Endothelial cell of hepatic sinusoid (primary cell): ENCODE data around the gene C2orf92.

ENCODE experiments used
- in situ Hi-C: cut with HindIII; loops from 2 replicates; pipeline ENCODE4 v1.10.0; 2017; ENCODE audit warnings: low sequenced_read_pairs

C2orf92 gene

DNA sequence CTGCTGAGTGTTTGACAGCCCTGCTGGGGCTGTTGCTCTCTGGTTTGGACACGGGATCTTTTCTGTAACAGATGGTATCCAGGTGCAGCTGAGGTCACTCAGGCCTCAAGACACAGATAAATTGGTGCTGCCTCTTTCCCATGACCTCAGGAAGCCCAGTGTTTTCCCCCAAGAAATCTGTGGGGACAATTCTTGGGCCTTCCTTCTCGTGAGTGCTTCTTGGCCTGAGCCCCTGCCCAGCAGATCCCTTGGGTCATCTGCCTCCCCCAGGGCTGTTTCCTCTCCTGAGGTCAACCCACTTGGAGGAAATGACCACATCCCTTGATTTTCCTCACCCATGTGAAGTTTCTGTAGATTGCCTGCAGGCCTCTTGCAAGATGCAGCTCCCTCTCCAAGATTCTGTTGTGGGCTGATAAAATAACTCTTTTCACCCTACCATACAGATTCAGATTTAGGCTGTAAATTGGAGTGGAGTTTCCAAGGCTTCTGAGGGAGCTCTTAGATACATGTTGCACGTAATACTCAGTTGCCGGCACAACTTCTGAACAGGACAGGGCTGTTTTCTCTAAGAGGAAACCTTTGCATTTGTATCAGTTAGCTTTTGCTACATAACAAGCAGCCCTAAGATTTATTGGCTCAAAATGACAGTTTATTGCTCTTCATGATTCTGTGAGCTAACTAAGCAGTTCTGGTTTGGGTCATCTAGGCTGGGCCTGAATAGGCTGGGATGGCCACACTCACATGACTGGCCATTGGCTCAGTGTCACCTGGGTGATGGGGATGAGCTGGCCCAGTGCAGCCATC is 57.0 kb downstream of the C2orf92 start:
- in situ Hi-C loops = no loop called here

GRCh38 chr2:97727296-97727695 is 57.8 kb downstream of the C2orf92 start:
- in situ Hi-C loops = no loop called here

DNA sequence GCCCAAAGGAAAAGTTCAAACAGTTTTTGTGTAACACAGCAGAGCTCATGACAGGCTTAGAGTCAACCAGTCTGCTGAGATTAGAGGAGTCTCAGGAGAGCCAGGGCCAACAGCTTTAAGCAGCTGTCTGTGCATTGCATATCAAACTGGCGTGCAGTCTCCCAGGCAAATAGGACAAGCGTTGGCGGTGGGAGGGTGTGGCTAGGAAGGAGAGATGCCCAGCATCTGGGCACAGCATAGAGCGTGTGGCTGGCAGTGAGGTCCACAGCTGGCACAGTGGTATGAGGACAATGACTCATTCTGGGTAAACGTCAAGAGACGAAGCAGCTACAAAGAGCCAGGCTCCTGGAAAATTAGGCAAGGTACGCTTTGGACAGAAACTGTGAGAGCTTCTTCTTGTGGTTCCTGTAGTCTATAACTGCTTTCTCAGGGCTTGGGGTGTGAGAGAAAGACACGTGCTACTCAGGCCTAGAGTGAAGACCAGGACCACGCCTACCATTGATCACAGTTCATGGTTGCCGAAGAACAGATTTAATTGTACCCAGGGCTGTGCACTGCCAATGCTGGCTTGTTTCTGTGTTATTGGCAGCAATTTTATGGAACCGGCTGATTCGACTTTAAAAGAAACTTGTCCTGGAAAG is 58.7 kb downstream of the C2orf92 start:
- in situ Hi-C loops = no loop called here

GRCh38 chr2:97730245-97730644 is 60.7 kb downstream of the C2orf92 start:
- in situ Hi-C loops = no loop called here

- in situ Hi-C loops = no loop called here
These were observed 61.9 kb downstream of the C2orf92 start for GRCh38 chr2:97731274-97732020.

GRCh38 chr2:97732436-97733340 is 63.2 kb downstream of the C2orf92 start:
- in situ Hi-C loops = no loop called here

GRCh38 chr2:97733341-97734035 is 64.0 kb downstream of the C2orf92 start:
- in situ Hi-C loops = no loop called here

GRCh38 chr2:97734061-97735051 is 64.8 kb downstream of the C2orf92 start:
- in situ Hi-C loops = no loop called here

- in situ Hi-C loops = no loop called here
These were observed 65.6 kb downstream of the C2orf92 start for GRCh38 chr2:97735161-97735561.

DNA sequence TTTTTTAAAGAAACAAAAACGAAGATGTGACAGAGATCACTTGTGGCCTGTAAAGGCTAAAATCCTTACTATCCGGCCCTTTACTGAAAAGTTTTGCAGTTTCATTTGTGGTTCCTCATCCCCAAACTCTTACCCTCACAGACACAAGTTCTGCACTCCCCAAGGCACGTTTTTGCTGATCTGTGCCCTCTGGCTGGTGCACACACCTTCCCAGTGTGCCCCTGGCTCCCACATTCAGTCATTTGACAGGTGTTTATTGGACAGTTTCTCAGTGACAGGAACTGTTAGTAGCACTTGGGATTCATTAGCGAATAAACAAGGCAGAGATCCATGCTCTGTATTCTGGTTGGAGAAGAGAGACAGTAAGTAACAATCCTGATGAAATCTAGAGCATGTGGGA is 66.7 kb downstream of the C2orf92 start:
- in situ Hi-C loops = no loop called here

DNA sequence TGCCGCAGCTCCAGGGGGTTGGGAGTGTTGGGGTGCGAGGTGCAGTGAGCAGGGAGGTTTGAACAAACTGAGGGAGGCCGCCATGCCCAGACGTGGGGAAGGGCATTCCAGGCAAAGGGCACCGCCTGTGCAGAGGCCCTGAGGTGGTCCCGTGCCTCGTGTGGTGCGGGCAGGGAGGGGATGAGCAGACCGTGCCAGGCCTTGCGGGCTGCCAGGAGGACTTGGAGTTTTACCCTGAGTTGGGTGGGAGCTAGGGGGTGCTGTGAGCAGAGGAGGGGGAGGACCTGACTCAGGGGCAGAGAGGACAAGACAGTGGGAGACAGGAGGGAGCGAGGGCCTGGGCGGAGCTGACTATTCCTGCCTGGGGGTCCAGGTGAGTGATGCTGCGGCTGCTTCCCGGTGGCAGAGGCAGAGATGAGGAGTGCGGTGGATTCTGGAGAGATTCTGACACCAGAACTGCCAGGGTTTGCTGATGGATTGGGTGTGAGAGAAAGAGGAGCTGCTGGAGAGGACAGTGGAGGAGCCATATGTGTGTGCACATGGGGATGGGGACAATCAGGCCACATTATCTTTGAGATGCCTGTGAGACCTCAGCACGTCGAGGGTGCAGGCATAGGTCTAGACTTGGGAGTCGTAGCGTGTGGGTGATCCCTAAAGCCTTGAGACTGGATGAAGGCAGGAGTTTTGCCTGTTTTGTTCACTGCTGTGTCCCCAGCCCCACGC is 67.3 kb downstream of the C2orf92 start:
- in situ Hi-C loops = no loop called here

GRCh38 chr2:97737421-97738178 is 68.1 kb downstream of the C2orf92 start:
- in situ Hi-C loops = no loop called here

DNA sequence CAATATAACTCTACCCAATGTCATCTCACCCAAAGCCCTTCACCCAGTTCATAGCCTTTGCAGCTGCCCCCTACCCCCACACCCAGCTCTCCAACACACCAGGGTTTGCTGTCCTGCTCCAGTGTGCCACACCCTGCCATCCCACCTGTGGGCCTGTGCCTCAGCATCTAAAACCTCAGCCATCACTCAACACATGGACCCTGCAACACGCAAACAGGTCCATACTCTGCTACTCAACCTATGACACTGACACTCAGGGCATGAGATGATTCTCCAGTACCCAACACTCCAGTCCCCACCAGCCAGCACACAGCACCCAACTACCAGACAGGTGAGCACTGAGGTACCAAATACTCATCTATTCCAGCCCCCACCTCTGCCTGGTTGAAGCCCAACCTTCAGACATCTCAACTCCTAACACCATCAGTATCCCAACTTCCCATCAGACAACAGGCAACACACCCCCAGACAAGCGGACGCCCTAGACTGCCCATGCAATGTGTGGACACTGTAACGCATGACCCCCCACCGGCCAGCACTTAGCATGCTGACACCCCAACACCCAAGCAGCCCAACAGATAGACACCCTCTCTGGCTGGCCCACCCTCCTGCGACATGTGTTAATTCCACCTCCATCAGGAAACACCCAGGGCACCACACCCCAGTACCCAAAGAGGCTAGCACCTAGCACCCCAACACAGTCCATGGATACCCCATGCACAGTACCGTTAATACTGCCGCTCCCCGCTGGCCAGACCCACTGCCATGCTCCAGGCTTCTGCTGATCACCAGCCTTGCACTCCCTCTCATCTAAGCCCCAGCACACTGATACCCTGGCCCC is 68.9 kb downstream of the C2orf92 start:
- in situ Hi-C loops = no loop called here

- in situ Hi-C loops = no loop called here
These were observed 69.7 kb downstream of the C2orf92 start for GRCh38 chr2:97739020-97739892.

- in situ Hi-C loops = no loop called here
These were observed 70.4 kb downstream of the C2orf92 start for GRCh38 chr2:97739893-97740245.
